Mesothelial cell of epicardium (in vitro differentiated cells): ENCODE data around the gene SLC5A10. TPM values are rescaled to one million over a fixed set of nuclear protein-coding genes. Genes with fewer than 3 reads are reported as not detected.
A peak's percentile ranks its signal among the peaks of the same experiment; 100 is the strongest.

Experiments
- DNase-seq, 2 experiments: peaks; one replicate each; pipeline ENCODE4 v3.0.0; 2021; ENCODE audit warnings: low spot score in 2 of 2; ENCODE audit not compliant: unreplicated experiment in 2 of 2
- H3K27ac Mint-ChIP-seq: 2 replicates; pipeline ENCODE4 v1.8.0; 2021; ENCODE audit warnings: mixed read lengths
- H3K27me3 Mint-ChIP-seq: 2 replicates; pipeline ENCODE4 v1.8.0; 2021; ENCODE audit warnings: low read depth, mixed read lengths
- H3K36me3 Mint-ChIP-seq: 2 replicates; pipeline ENCODE4 v1.8.0; 2021; ENCODE audit warnings: mixed read lengths
- H3K4me1 Mint-ChIP-seq: 2 replicates; pipeline ENCODE4 v1.8.0; 2021; ENCODE audit warnings: mixed read lengths
- H3K4me3 Mint-ChIP-seq: 2 replicates; pipeline ENCODE4 v1.8.0; 2021; ENCODE audit warnings: mild to moderate bottlenecking, moderate library complexity, mixed read lengths
- H3K9me3 Mint-ChIP-seq: 2 replicates; pipeline ENCODE4 v1.8.0; 2021; ENCODE audit warnings: mixed read lengths
- CTCF ChIP-seq: fragments of 200-600 bp; sonication (generic); IDR thresholded peaks from one replicate; pipeline ENCODE4 v1.5.0; 2021; ENCODE audit warnings: antibody characterized with exemption; ENCODE audit not compliant: unreplicated experiment
- total RNA-seq: library from RNA; stranded (reverse); gene quantifications from 3 replicates; pipeline ENCODE4 v1.2.1, GENCODE V29; 2021

Gene SLC5A10
- total RNA-seq, 1 donor from 2014 or later = 0.25 TPM

GRCh38 chr17:18916816-18917500 is 35.0 kb upstream of the SLC5A10 start:
- Mint-ChIP-seq H3K9me3 (no peaks in the 10 kb centered on the region), H3K36me3 (peaks cover 42% of the 10 kb centered on the region), H3K27me3 (no peaks in the 10 kb centered on the region), H3K4me3 (no peak overlapping the region), H3K27ac (no peak overlapping the region), H3K4me1 (peaks cover 2% of the 10 kb centered on the region)
- no peak for TF ChIP-seq CTCF
- DNase-seq = no peak

DNA sequence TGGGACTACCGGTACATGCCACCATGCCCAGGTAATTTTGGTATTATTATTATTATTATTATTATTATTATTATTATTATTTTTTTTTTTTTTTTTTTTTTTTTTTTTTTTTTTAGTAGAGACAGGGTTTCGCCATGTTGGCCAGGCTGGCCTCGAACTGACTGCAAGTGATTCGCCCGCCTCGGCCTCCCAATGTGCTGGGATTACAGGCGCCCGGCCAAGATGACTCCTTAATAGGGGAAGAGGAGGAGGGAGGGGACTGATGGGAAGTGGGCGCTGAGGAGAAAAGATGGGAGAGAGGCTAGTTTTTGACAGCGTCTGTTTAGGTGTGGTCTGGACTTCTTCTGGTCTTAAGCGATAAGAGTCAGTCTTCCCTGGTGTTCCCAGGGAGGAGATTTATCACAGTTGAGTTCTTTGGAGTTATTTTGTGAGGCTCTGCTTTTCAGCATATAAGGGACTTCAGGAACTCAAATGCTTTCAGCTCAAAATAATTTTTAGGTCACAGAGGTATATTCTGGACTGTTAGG is 34.4 kb upstream of the SLC5A10 start:
- no peaks in the 10 kb centered on the region for H3K9me3 Mint-ChIP-seq
- no peak for TF ChIP-seq CTCF
- peaks cover 2% of the 10 kb centered on the region for H3K4me1 Mint-ChIP-seq
- H3K36me3 Mint-ChIP-seq = peaks cover 37% of the 10 kb centered on the region
- H3K4me3 Mint-ChIP-seq = no peak overlapping the region
- no peak for DNase-seq
- H3K27ac Mint-ChIP-seq = peak overlapping the region; percentile 11
- no peaks in the 10 kb centered on the region for H3K27me3 Mint-ChIP-seq

DNA sequence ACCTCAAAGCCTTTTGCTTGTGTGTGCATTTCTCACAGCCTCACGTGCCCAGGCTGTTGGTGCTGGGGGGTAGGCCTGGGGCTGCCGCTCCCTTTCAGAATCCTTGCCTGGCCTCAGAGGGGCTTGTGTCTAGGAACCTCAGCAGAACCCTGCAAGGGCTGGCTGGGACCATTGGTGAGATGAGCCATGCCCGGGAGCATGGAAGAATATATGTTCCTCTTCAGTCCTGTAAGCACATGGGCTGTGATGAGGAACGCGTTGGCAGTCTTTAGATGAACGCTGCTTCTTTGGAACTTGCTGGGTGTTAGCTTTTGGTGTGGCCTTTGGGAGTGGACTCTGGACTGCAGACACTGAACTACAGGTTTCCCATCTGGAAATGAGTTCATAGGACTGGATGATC is 32.0 kb upstream of the SLC5A10 start:
- no peaks in the 10 kb centered on the region for H3K27me3 Mint-ChIP-seq
- H3K4me1 Mint-ChIP-seq = peaks cover 2% of the 10 kb centered on the region
- no peak for TF ChIP-seq CTCF
- H3K9me3 Mint-ChIP-seq = no peaks in the 10 kb centered on the region
- no peak for DNase-seq
- no peak overlapping the region for H3K4me3 Mint-ChIP-seq
- peak overlapping the region; percentile 71 for H3K27ac Mint-ChIP-seq
- peaks cover 32% of the 10 kb centered on the region for H3K36me3 Mint-ChIP-seq

- Mint-ChIP-seq H3K36me3 (peaks cover 30% of the 10 kb centered on the region), H3K9me3 (no peaks in the 10 kb centered on the region), H3K27ac (peak overlapping the region; percentile 23), H3K4me1 (peaks cover 2% of the 10 kb centered on the region), H3K4me3 (no peak overlapping the region), H3K27me3 (no peaks in the 10 kb centered on the region)
- no peak for DNase-seq
- no peak for TF ChIP-seq CTCF
Observed at GRCh38 chr17:18920911-18921441, 31.0 kb upstream of the SLC5A10 start.

DNA sequence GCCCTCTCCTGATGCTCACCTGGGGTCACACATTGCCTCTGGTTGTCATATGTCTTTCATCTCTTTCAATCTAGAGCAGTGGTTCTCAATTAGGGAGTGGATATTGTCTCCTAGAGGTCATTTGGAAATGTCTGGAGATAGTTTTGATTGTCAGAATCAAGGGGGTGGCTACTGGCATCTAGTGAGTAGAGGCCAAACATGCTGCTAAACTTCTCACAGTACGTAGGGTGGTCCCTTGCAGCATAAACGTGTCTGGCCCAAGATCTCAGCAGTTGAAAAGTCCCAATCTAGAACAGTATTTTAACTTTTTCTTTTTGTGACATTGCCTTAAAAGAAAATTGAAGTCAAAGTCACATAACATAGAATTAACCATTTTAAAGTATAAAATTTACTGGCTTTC is 30.5 kb upstream of the SLC5A10 start:
- Mint-ChIP-seq H3K27ac (no peak overlapping the region), H3K9me3 (no peaks in the 10 kb centered on the region), H3K27me3 (no peaks in the 10 kb centered on the region), H3K4me1 (peaks cover 2% of the 10 kb centered on the region), H3K36me3 (peaks cover 27% of the 10 kb centered on the region), H3K4me3 (no peak overlapping the region)
- no peak for DNase-seq
- no peak for TF ChIP-seq CTCF
